K562 (cell line): ENCODE measurements around the gene CPT1A. TPM values are rescaled to one million over a fixed set of nuclear protein-coding genes. Genes with fewer than 3 reads are reported as not detected.

Experiments used
- ATAC-seq: fragments of 200-7000 bp; cut with Tn5 transposase; 3 replicates; pipeline ENCODE4 v1.9.1; 2020; ENCODE audit warnings: moderate library complexity
- BruUV-seq: library from RNA; stranded (reverse); fragments of 400-500 nt; replicated peaks from 2 replicates; lab custom pipeline; 2021; lab: Mats Ljungman, UMichigan
- CTCF ChIA-PET: fragments of 300-600 bp; formaldehyde crosslinking; extraction: SDS; loops from one replicate; lab custom pipeline; 2021; ENCODE audit warnings: low intra/inter-chr PET ratio; lab: Yijun Ruan, JAX
- POLR2A ChIA-PET: fragments of 300-600, 350-650 bp; sonication (Branson Sonifier 250); formaldehyde crosslinking; extraction: SDS; loops from one replicate; lab custom pipeline; 2021; ENCODE audit warnings: antibody characterized with exemption, inconsistent platforms; lab: Yijun Ruan, JAX
- DNase-seq, 4 experiments: peaks; one replicate each; pipeline versions ENCODE4 v3.0.0 to v3.0.0-alpha.2; 2011 to 2018; ENCODE audit warnings: low spot score in 3 of 4, mixed read lengths in 3 of 4; ENCODE audit errors: extremely low read depth in 1 of 4
- FAIRE-seq: peaks from 2 replicates; lab custom pipeline; 2011; peaks lifted over from hg19 to GRCh38; lab: Jason Lieb, UNC
- H2AFZ ChIP-seq: 2 replicates; pipeline ENCODE4 v1.6.0; 2011; ENCODE audit warnings: low read depth, low read length, control low read depth, inconsistent platforms
- H3K27ac ChIP-seq: fragments of 200-600 bp; 3 replicates; pipeline ENCODE4 v1.8.0; 2011; ENCODE audit warnings: low read depth, mild to moderate bottlenecking, control low read depth, inconsistent platforms, low read length, moderate library complexity, mixed read lengths; ENCODE audit errors: extremely low read depth
- H3K27me3 ChIP-seq, 2 experiments: fragments of 300-600 bp in 1 of 2; 2 replicates in 1 of 2; 3 replicates in 1 of 2; pipeline versions ENCODE4 v1.6.0 to v1.8.0; 2011; ENCODE audit warnings: inconsistent platforms in 2 of 2, low read length in 2 of 2, mild to moderate bottlenecking in 1 of 2, mixed read lengths in 1 of 2, moderate library complexity in 1 of 2; ENCODE audit not compliant: control insufficient read depth in 2 of 2, insufficient read depth in 2 of 2
- H3K36me3 ChIP-seq: fragments of 300-600 bp; 3 replicates; pipeline ENCODE4 v1.8.0; 2011; ENCODE audit warnings: mild to moderate bottlenecking, low read length, inconsistent platforms; ENCODE audit not compliant: control insufficient read depth, insufficient read depth
- H3K4me1 ChIP-seq, 2 experiments: fragments of 200-600 bp in 1 of 2; replicated peaks in 1 of 2; 2 replicates in 1 of 2; 3 replicates in 1 of 2; pipeline versions ENCODE4 v1.5.1 to v1.8.0; 2011; ENCODE audit warnings: inconsistent platforms in 2 of 2, low read length in 2 of 2, mild to moderate bottlenecking in 1 of 2, mixed read lengths in 1 of 2, moderate library complexity in 1 of 2; ENCODE audit not compliant: control insufficient read depth in 2 of 2, insufficient read depth in 2 of 2
- H3K4me2 ChIP-seq: 2 replicates; pipeline ENCODE4 v1.6.1; 2011; ENCODE audit warnings: low read length, control low read depth, inconsistent platforms, mixed read lengths; ENCODE audit not compliant: insufficient read depth
- H3K4me3 ChIP-seq: fragments of 200-600 bp; sonication (generic), shearing (Covaris generic); 2 replicates; pipeline ENCODE4 v1.5.1; 2016; ENCODE audit warnings: control low read depth, inconsistent platforms
- H3K79me2 ChIP-seq: fragments of 200-600 bp; 3 replicates; pipeline ENCODE4 v1.8.0; 2011; ENCODE audit warnings: low read length, inconsistent platforms; ENCODE audit not compliant: control insufficient read depth, insufficient read depth
- H3K9ac ChIP-seq, 2 experiments: 2 replicates each; pipeline versions ENCODE4 v1.6.0 to v1.6.1; 2011; ENCODE audit warnings: low read depth in 2 of 2, low read length in 2 of 2, control low read depth in 1 of 2, inconsistent platforms in 1 of 2, mild to moderate bottlenecking in 1 of 2, mixed read lengths in 1 of 2; ENCODE audit not compliant: insufficient read depth in 1 of 2
- H3K9me1 ChIP-seq: one replicate; pipeline ENCODE4 v1.6.0; 2011; ENCODE audit warnings: inconsistent platforms, mild to moderate bottlenecking, low read length, moderate library complexity; ENCODE audit not compliant: control insufficient read depth, insufficient read depth
- H3K9me3 ChIP-seq: replicated peaks from 2 replicates; pipeline ENCODE4 v1.5.1; 2011; ENCODE audit warnings: low read depth, low read length, inconsistent platforms; ENCODE audit not compliant: control insufficient read depth, insufficient read depth
- H4K20me1 ChIP-seq: replicated peaks from 2 replicates; pipeline ENCODE4 v1.6.1; 2011; ENCODE audit warnings: low read length, inconsistent platforms, mixed read lengths; ENCODE audit not compliant: control insufficient read depth, insufficient read depth
- ARHGAP35 ChIP-seq: fragments of 450-650 bp; IDR thresholded peaks from 2 replicates; pipeline ENCODE4 v1.6.1; 2018; ENCODE audit not compliant: partially characterized antibody
- CBFA2T3 ChIP-seq: fragments of 450-650 bp; IDR thresholded peaks from 2 replicates; pipeline ENCODE4 v1.6.1; 2017
- E2F3 ChIP-seq: fragments of 250-450 bp; sonication (Bioruptor Pico); IDR thresholded peaks from 2 replicates; pipeline ENCODE4 v1.4.0; 2020; ENCODE audit warnings: mild to moderate bottlenecking
- E2F8 ChIP-seq: fragments of 450-650 bp; IDR thresholded peaks from 2 replicates; pipeline ENCODE4 v1.7.1; 2018; ENCODE audit warnings: mild to moderate bottlenecking, low read depth; ENCODE audit not compliant: partially characterized antibody
- ELF2 ChIP-seq: fragments of 250-450 bp; sonication (Bioruptor Pico); IDR thresholded peaks from 2 replicates; pipeline ENCODE4 v1.5.0; 2021; ENCODE audit warnings: mild to moderate bottlenecking
- KHSRP ChIP-seq: fragments of 450-650 bp; IDR thresholded peaks from 2 replicates; pipeline ENCODE4 v1.6.1; 2017
- MTA3 ChIP-seq: fragments of 450-650 bp; formaldehyde crosslinking; IDR thresholded peaks from 2 replicates; pipeline ENCODE4 v1.6.1; 2017; ENCODE audit warnings: mild to moderate bottlenecking, borderline replicate concordance
- TCFL5 ChIP-seq: fragments of 250-450 bp; sonication (Bioruptor Pico); conservative IDR thresholded peaks from 2 replicates; pipeline ENCODE4 v1.6.1; 2021; ENCODE audit warnings: mild to moderate bottlenecking, moderate library complexity, matching md5 sums
- WGBS: fragments of 100-300 bp; shearing (Covaris generic); methylation state at CpG from one replicate; pipeline ENCODE4 v1.1.6; 2016; ENCODE audit warnings: low coverage, mixed read lengths; ENCODE audit not compliant: insufficient coverage; ENCODE audit errors: missing lambda C conversion rate; 5-methylcytosine and 5-hydroxymethylcytosine counted together
- in situ Hi-C: fragments of 300-500 bp; cut with MboI; formaldehyde crosslinking; loops from 4 replicates; pipeline ENCODE4 v1.15.0; 2018; ENCODE audit warnings: inconsistent platforms, mixed read lengths
- intact Hi-C: fragments of 100-400 bp; cut with micrococcal nuclease; formaldehyde crosslinking; loops from 2 replicates; pipeline ENCODE4 v1.14.2; 2022
- polyA plus RNA-seq, 8 experiments: library from polyadenylated mRNA; depleted of rRNA in 4 of 8; stranded (reverse) in 5 of 8; unstranded in 3 of 8; fragments of >200 nt; fragmentation: Nextera tagmentation in 2 of 8; fragmentation: Illumina TruSeq in 1 of 8; extraction: Ambion mirVana in 2 of 8; extraction: Trizol in 1 of 8; gene quantifications; 2 replicates each; pipeline versions ENCODE4 v1.2.1 to v1.2.3, GENCODE V29; 2011 to 2014; ENCODE audit warnings: inconsistent platforms in 1 of 8, missing spikeins in 1 of 8
- total RNA-seq, 7 experiments: library from RNA; depleted of rRNA in 6 of 7; stranded (reverse); fragments of >200 nt in 6 of 7; fragmentation: Illumina TruSeq in 2 of 7; extraction: Trizol in 2 of 7; gene quantifications; 2 replicates each; pipeline versions ENCODE4 v1.2.1 to v1.2.3, GENCODE V29; 2011 to 2021; ENCODE audit warnings: low replicate concordance in 1 of 7
- TF ChIP-seq, protein P1 (sequence below): fragments of 250-450 bp; sonication (Bioruptor Pico); IDR thresholded peaks from 2 replicates; pipeline ENCODE4 v1.8.0; 2022; ENCODE audit warnings: moderate library complexity, mild to moderate bottlenecking, inconsistent platforms
- TF ChIP-seq, protein P2 (sequence below): fragments of 250-450 bp; sonication (Bioruptor Pico); IDR thresholded peaks from 2 replicates; pipeline ENCODE4 v1.6.1; 2021; ENCODE audit warnings: mild to moderate bottlenecking
- TF ChIP-seq, protein P3 (sequence below): fragments of 250-450 bp; sonication (Bioruptor Pico); IDR thresholded peaks from 2 replicates; pipeline ENCODE4 v1.8.0; 2021; ENCODE audit warnings: moderate library complexity, mild to moderate bottlenecking, inconsistent platforms

Gene CPT1A
- total and polyA plus RNA-seq, 9 of the 15 experiments (the other 6 are each of a cell fraction or from before 2014, with no cell fraction given): 2.6 to 29.1 (median 12.3) TPM

GRCh38 chr11:68749229-68750123 lies 92.2 kb downstream of the CPT1A start (continued):
- TF ChIP-seq, protein P1, sequence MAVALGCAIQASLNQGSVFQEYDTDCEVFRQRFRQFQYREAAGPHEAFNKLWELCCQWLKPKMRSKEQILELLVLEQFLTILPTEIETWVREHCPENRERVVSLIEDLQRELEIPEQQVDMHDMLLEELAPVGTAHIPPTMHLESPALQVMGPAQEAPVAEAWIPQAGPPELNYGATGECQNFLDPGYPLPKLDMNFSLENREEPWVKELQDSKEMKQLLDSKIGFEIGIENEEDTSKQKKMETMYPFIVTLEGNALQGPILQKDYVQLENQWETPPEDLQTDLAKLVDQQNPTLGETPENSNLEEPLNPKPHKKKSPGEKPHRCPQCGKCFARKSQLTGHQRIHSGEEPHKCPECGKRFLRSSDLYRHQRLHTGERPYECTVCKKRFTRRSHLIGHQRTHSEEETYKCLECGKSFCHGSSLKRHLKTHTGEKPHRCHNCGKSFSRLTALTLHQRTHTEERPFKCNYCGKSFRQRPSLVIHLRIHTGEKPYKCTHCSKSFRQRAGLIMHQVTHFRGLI: no peak
- TF ChIP-seq KHSRP (no peak), E2F3 (CRISPR knock-in tag) (no peak), ARHGAP35 (no peak), ELF2 (no peak), CBFA2T3 (no peak), MTA3 (no peak)

GRCh38 chr11:68748061-68748460 lies 93.7 kb downstream of the CPT1A start:
- ATAC-seq (no peak), DNase-seq (no peak), FAIRE-seq (no peak)
- H3K9ac ChIP-seq: no peak overlapping the region
- WGBS: 88% methylated on average over 2 of the region's 2 CpGs
- intact Hi-C loops: no loop called here
- H2AFZ ChIP-seq: no peak overlapping the region
- no TSS peak for BruUV-seq
- H4K20me1 ChIP-seq: no peaks in the 10 kb centered on the region
- no peak overlapping the region for H3K4me3 ChIP-seq
- H3K9me3 ChIP-seq: no peaks in the 10 kb centered on the region
- peaks cover 13% of the 10 kb centered on the region for H3K79me2 ChIP-seq
- no peak overlapping the region for H3K27ac ChIP-seq
- POLR2A ChIA-PET: interaction anchor here (0.9 kb wide), 1 partner anchor 16 kb away, joined by 3 read pairs; no protein-coding TSS in a partner anchor
- H3K4me2 ChIP-seq: no peak overlapping the region
- peaks cover 57% of the 10 kb centered on the region for H3K36me3 ChIP-seq
- peaks cover 0 to 19% of the 10 kb centered on the region in 2 experiments; a peak in 3 of 5 replicates for H3K4me1 ChIP-seq
- no peaks in the 10 kb centered on the region for H3K27me3 ChIP-seq
- CTCF ChIA-PET: no interaction called here
- H3K9me1 ChIP-seq: no peaks in the 10 kb centered on the region
- in situ Hi-C loops: no loop called here
- TF ChIP-seq, protein P2, sequence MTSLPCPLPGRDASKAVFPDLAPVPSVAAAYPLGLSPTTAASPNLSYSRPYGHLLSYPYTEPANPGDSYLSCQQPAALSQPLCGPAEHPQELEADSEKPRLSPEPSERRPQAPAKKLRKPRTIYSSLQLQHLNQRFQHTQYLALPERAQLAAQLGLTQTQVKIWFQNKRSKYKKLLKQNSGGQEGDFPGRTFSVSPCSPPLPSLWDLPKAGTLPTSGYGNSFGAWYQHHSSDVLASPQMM (CRISPR knock-in tag): no peak
- TF ChIP-seq TCFL5 (no peak), E2F8 (no peak)
- TF ChIP-seq, protein P3, sequence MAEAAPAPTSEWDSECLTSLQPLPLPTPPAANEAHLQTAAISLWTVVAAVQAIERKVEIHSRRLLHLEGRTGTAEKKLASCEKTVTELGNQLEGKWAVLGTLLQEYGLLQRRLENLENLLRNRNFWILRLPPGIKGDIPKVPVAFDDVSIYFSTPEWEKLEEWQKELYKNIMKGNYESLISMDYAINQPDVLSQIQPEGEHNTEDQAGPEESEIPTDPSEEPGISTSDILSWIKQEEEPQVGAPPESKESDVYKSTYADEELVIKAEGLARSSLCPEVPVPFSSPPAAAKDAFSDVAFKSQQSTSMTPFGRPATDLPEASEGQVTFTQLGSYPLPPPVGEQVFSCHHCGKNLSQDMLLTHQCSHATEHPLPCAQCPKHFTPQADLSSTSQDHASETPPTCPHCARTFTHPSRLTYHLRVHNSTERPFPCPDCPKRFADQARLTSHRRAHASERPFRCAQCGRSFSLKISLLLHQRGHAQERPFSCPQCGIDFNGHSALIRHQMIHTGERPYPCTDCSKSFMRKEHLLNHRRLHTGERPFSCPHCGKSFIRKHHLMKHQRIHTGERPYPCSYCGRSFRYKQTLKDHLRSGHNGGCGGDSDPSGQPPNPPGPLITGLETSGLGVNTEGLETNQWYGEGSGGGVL (CRISPR knock-in tag): no peak
